Esophagus squamous epithelium (tissue), 4 donors: ENCODE data around the gene MYO1H.

Experiments
- POLR2A ChIP-seq, 4 donors: fragments of 450-650 bp; IDR thresholded peaks; one replicate each; pipeline ENCODE4 v1.6.1; 2017; ENCODE audit warnings: antibody characterized with exemption in 4 of 4, mild to moderate bottlenecking in 4 of 4, moderate library complexity in 3 of 4
- TF ChIP-seq, protein P1 (sequence below), 6 experiments: fragments of 450-650 bp in 4 of 6; fragments of 200-600 bp in 2 of 6; sonication (generic) in 2 of 6; IDR thresholded peaks; one replicate each; pipeline ENCODE4 v1.5.1; 2016 to 2019; ENCODE audit warnings: antibody characterized with exemption in 6 of 6, mild to moderate bottlenecking in 4 of 6, moderate library complexity in 4 of 6

DNA sequence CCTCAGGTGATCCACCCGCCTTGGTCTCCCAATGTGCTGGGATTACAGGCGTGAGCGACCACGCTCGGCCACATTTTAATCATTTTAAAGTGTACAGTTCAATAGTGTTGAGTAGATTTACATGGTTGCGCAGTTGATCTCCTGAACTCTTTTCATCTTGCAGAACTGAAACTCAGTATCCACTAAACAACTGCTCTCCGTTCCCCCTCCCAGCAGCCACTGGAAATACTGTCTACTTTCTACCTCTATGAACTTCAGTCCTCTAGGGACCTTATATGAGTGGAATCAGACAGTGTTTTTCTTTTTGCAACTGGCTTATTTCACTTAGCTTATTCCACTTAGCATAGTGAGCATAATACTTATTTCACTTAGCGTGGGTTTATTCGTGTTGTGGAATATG, 75.7 kb downstream of the MYO1H start:
- TF ChIP-seq, protein P1, sequence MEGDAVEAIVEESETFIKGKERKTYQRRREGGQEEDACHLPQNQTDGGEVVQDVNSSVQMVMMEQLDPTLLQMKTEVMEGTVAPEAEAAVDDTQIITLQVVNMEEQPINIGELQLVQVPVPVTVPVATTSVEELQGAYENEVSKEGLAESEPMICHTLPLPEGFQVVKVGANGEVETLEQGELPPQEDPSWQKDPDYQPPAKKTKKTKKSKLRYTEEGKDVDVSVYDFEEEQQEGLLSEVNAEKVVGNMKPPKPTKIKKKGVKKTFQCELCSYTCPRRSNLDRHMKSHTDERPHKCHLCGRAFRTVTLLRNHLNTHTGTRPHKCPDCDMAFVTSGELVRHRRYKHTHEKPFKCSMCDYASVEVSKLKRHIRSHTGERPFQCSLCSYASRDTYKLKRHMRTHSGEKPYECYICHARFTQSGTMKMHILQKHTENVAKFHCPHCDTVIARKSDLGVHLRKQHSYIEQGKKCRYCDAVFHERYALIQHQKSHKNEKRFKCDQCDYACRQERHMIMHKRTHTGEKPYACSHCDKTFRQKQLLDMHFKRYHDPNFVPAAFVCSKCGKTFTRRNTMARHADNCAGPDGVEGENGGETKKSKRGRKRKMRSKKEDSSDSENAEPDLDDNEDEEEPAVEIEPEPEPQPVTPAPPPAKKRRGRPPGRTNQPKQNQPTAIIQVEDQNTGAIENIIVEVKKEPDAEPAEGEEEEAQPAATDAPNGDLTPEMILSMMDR (IDR thresholded peaks at IDR 0.05), result no peak
- no peak for TF ChIP-seq POLR2A (IDR thresholded peaks at IDR 0.05)
